Measurements from ENCODE around the gene WDR37.
A peak's percentile ranks its signal among the peaks of the same experiment; 100 is the strongest.
"Not testable (repeated sequence)": the region's sequence is repeated elsewhere in the genome, so short reads cannot be mapped to it uniquely, and the experiment has no call there.

Gene WDR37, protein sequence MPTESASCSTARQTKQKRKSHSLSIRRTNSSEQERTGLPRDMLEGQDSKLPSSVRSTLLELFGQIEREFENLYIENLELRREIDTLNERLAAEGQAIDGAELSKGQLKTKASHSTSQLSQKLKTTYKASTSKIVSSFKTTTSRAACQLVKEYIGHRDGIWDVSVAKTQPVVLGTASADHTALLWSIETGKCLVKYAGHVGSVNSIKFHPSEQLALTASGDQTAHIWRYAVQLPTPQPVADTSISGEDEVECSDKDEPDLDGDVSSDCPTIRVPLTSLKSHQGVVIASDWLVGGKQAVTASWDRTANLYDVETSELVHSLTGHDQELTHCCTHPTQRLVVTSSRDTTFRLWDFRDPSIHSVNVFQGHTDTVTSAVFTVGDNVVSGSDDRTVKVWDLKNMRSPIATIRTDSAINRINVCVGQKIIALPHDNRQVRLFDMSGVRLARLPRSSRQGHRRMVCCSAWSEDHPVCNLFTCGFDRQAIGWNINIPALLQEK

GRCh38 chr10:1056326-1057105, at the start of gene WDR37:
Gene WDR37 (plus strand): TSS chr10:1056385. CDS start chr10:1072156, 15,771 bp downstream.
- DNase-seq: peak; percentile 75
- TF ChIP-seq, protein P1, sequence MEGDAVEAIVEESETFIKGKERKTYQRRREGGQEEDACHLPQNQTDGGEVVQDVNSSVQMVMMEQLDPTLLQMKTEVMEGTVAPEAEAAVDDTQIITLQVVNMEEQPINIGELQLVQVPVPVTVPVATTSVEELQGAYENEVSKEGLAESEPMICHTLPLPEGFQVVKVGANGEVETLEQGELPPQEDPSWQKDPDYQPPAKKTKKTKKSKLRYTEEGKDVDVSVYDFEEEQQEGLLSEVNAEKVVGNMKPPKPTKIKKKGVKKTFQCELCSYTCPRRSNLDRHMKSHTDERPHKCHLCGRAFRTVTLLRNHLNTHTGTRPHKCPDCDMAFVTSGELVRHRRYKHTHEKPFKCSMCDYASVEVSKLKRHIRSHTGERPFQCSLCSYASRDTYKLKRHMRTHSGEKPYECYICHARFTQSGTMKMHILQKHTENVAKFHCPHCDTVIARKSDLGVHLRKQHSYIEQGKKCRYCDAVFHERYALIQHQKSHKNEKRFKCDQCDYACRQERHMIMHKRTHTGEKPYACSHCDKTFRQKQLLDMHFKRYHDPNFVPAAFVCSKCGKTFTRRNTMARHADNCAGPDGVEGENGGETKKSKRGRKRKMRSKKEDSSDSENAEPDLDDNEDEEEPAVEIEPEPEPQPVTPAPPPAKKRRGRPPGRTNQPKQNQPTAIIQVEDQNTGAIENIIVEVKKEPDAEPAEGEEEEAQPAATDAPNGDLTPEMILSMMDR (IDR thresholded peaks at IDR 0.05; ENCODE audit: low read depth, low read length): no peak
- peak within 1 kb of the TSS; percentile 71 for H3K4me3 ChIP-seq (ENCODE audit: low read depth, low read length)
- no peaks in the 10 kb centered on the region for H3K27me3 ChIP-seq (ENCODE audit: insufficient read depth, low read depth, severe bottlenecking)
- H3K27ac ChIP-seq: peak within 1 kb of the TSS; percentile 88
- peaks cover 8% of the 10 kb centered on the region for H3K36me3 ChIP-seq
- H3K9me3 ChIP-seq (ENCODE audit: severe bottlenecking): no peaks in the 10 kb centered on the region

- H3K36me3 ChIP-seq: peaks cover 17% of the 10 kb centered on the region
- no peak for DNase-seq
These were observed 49.6 kb upstream of the WDR37 start for GRCh38 chr10:1006573-1006972.

DNA sequence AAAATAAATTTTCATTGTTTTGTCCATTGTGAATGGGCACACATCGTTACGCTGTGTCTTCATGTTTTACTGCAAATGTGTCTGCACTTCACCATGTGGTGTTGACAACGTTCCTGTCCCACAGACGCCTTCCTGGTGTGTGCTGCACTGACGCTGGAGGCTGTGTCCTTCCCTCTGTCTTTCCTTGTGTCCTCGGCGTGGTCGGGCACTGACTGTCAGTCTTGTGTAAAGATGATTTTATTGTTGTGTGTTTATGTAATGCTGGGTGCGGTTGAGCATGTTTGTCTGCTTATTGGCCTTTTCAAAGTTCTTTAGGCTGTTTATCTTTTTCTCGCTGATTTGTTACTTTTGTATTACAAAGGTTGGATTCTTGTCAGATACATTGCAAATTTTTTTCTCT, 48.6 kb upstream of the WDR37 start:
- no peak for DNase-seq
- TF ChIP-seq, protein P1 (IDR thresholded peaks at IDR 0.05; ENCODE audit: low read depth, low read length): no peak
- Histone ChIP-seq H3K36me3 (peaks cover 18% of the 10 kb centered on the region), H3K27ac (no peak overlapping the region), H3K9me3 (ENCODE audit: severe bottlenecking) (no peaks in the 10 kb centered on the region), H3K27me3 (ENCODE audit: insufficient read depth, low read depth, severe bottlenecking) (no peaks in the 10 kb centered on the region), H3K4me3 (ENCODE audit: low read depth, low read length) (no peak overlapping the region)

More at GRCh38 chr10:1006573-1006972, 49.6 kb upstream of the WDR37 start:
- Histone ChIP-seq H3K27me3 (ENCODE audit: insufficient read depth, low read depth, severe bottlenecking) (no peaks in the 10 kb centered on the region), H3K27ac (no peak overlapping the region), H3K4me3 (ENCODE audit: low read depth, low read length) (no peak overlapping the region), H3K9me3 (ENCODE audit: severe bottlenecking) (no peaks in the 10 kb centered on the region)
- TF ChIP-seq, protein P1 (IDR thresholded peaks at IDR 0.05; ENCODE audit: low read depth, low read length): no peak

GRCh38 chr10:1009071-1009494, 47.1 kb upstream of the WDR37 start:
- Histone ChIP-seq H3K9me3 (ENCODE audit: severe bottlenecking) (no peaks in the 10 kb centered on the region), H3K27me3 (ENCODE audit: insufficient read depth, low read depth, severe bottlenecking) (no peaks in the 10 kb centered on the region), H3K36me3 (peaks cover 15% of the 10 kb centered on the region), H3K4me3 (ENCODE audit: low read depth, low read length) (no peak overlapping the region), H3K27ac (no peak overlapping the region)
- DNase-seq: no peak
- TF ChIP-seq, protein P1 (IDR thresholded peaks at IDR 0.05; ENCODE audit: low read depth, low read length): no peak

DNA sequence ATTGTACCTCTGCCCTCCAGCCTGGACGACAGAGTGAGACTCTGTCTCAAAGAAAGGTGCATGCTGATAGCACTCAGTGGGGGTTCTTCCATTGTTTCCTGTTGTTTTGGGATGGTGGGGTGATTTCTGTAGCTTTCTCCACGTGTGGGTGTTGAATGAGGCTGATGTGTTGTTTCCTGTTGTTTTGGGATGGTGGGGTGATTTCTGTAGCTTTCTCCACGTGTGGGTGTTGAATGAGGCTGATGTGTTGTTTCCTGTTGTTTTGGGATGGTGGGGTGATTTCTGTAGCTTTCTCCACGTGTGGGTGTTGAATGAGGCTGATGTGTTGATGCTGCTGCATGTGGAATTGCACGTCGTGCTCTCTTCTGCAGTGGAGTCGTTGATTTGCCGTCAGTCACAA, 46.2 kb upstream of the WDR37 start:
- DNase-seq; H3K4me3 ChIP-seq (ENCODE audit: low read depth, low read length); H3K27me3 ChIP-seq (ENCODE audit: insufficient read depth, low read depth, severe bottlenecking); H3K27ac ChIP-seq; H3K9me3 ChIP-seq (ENCODE audit: severe bottlenecking): not testable (repeated sequence)
- peaks cover 18% of the 10 kb centered on the region for H3K36me3 ChIP-seq

GRCh38 chr10:1010703-1011102, 45.5 kb upstream of the WDR37 start:
- no peaks in the 10 kb centered on the region for H3K27me3 ChIP-seq (ENCODE audit: insufficient read depth, low read depth, severe bottlenecking)
- no peak overlapping the region for H3K27ac ChIP-seq
- TF ChIP-seq, protein P1 (IDR thresholded peaks at IDR 0.05; ENCODE audit: low read depth, low read length): no peak
- no peak overlapping the region for H3K4me3 ChIP-seq (ENCODE audit: low read depth, low read length)
- no peak for DNase-seq
- H3K36me3 ChIP-seq: peaks cover 18% of the 10 kb centered on the region
- no peaks in the 10 kb centered on the region for H3K9me3 ChIP-seq (ENCODE audit: severe bottlenecking)

All from WERI-Rb-1 (cell line).